ENCODE measurements around the gene OXLD1.

- no peak for TF ChIP-seq POLR2AphosphoS5 (IDR thresholded peaks at IDR 0.05; ENCODE audit: borderline replicate concordance, low read depth, low read length)
- no peak for TF ChIP-seq EZH2 (IDR thresholded peaks at IDR 0.05)
These were observed 13.7 kb upstream of the OXLD1 start for GRCh38 chr17:81680150-81680549.
